Eye (tissue), 1 donor: ENCODE measurements around the gene ARHGAP18.
A peak's percentile ranks its signal among the peaks of the same experiment; 100 is the strongest.

Experiments used
- DNase-seq: peaks from one replicate; pipeline ENCODE4 v3.0.0-alpha.2; 2015

ARHGAP18 gene

GRCh38 chr6:129638686-129639085 lies 71.3 kb downstream of the ARHGAP18 start:
- no peak for DNase-seq

GRCh38 chr6:129638055-129638684 lies 71.8 kb downstream of the ARHGAP18 start:
- DNase-seq = no peak

DNA sequence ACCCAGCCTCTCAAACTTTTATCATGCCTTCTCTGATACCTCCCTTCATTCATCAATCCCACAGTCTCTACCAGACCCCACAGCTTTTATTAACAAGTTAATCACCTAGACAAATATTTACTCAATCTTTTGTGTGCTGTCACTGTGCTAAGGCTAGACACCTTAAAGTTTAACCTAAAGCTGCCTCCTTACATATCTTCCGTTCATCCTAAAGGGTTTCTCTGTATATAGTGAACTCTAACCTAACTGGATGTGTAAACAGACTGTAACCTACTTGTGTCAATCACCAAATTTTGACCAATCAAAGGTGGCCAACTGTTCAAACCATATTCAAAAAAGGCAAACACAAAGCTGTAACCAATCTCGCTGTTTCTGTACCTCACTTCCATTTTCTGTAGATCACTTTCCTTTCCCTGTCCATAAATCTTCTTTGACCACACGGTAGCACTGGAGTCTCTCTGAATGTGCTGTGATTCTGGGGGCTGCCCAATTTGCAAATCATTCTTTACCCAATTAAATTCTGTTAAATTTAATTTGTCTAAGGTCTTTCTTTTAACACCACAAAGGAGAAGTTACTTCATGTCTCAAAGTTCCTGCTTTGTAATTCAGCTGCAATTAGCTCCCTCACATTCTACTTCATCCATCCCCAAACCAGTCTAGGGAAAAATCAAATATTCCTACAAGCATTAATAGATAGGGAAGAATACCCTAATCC lies 72.5 kb downstream of the ARHGAP18 start:
- DNase-seq = no peak

GRCh38 chr6:129635396-129636130 lies 74.4 kb downstream of the ARHGAP18 start:
- peak; percentile 83 for DNase-seq

DNA sequence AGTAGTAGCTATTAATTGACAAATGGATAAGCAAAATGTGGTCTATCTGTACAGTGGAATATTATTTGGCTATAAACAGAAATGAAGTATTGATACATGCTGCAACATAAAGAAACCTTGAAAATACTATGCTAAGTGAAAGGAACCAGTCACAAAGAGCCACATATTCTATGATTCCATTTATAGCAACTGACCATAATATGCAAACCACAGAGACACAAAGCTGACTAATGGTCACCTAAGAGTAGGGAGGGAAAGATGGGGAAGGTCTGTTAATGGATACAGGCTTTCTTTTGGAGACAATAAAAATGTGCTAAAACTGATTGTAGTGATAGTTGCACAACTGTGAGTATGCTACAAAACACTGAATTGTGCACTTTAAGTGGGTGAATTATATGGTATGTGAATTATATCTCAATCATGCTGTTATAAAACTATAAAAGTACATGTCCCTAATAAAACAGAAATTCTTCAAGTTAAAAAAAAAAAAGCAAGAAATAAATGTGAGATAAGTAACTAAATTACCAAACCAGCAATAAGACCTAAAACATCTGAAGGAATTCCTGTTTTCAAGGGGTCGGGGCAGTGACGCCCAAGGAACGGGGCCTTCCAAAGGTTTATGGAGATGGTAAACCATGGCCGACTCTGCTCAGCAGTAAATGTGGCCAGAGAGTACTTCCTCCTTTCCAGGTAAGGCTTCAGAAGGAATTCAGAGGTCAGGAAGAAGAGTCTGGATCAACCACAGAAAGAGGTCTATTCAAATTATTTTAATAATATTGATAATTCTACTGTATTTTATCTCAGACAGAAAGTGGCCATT lies 75.4 kb downstream of the ARHGAP18 start:
- DNase-seq = no peak

- DNase-seq = no peak
Observed at GRCh38 chr6:129633529-129633928, 76.4 kb downstream of the ARHGAP18 start.

DNA sequence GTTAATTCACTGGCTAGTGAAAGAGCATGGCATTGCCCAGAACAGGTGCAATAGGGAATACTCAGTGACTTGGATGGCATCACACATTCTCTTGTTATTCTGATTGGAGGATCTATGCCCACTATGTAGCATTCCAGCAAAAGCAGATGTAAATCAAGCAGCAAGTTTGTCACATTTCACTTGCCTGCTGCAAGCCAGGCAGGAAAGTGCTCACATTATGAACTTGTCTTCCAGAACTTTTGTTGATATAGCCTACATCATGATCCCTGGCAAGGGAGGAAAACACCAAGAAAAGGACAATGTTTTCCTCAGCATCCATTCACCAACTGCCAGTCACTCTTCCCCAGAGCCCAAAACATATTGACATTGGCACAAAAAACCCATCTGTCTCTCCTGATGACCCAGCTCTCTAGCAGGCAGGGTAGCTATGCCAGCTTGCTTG lies 77.8 kb downstream of the ARHGAP18 start:
- DNase-seq = no peak

DNA sequence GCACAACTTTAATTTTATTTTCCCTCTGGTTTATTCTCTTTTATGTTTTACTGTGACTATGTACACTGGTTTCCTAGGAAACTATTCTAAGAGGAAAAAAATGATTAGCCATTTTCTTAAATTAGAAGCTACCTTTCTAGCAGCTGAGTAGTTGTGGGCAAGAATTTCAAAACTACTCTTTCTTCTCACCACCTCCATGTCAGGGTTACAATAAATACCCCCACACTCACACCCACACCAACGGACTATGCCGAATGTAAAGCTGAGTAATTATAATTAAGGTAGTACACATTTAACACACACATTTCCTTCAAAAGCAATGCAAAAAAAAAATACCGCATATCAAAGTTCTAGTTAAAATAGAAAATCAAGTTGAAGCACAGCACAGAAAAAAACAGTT lies 78.9 kb downstream of the ARHGAP18 start:
- DNase-seq = no peak

DNA sequence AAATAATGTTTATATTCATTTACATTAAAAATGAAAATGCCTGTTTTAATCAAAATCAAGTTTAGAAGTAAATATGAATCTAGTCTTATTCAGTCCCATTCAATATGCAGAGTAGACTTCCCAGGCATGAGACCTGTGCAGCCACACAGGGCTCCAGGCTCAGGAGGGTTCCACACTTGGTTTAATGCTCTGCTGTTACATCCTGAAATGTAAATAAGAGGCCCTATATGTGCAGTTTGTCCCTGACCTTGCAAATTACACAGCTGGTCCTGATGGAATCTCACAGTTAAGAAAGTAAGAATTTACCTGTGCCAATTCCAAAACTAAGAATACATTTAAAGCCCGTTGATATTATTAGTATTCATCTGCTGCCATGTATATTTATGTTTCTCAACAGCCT lies 79.4 kb downstream of the ARHGAP18 start:
- no peak for DNase-seq

- DNase-seq = no peak
Observed at GRCh38 chr6:129628101-129628815, 81.7 kb downstream of the ARHGAP18 start.

GRCh38 chr6:129624488-129624887 lies 85.5 kb downstream of the ARHGAP18 start:
- no peak for DNase-seq

DNA sequence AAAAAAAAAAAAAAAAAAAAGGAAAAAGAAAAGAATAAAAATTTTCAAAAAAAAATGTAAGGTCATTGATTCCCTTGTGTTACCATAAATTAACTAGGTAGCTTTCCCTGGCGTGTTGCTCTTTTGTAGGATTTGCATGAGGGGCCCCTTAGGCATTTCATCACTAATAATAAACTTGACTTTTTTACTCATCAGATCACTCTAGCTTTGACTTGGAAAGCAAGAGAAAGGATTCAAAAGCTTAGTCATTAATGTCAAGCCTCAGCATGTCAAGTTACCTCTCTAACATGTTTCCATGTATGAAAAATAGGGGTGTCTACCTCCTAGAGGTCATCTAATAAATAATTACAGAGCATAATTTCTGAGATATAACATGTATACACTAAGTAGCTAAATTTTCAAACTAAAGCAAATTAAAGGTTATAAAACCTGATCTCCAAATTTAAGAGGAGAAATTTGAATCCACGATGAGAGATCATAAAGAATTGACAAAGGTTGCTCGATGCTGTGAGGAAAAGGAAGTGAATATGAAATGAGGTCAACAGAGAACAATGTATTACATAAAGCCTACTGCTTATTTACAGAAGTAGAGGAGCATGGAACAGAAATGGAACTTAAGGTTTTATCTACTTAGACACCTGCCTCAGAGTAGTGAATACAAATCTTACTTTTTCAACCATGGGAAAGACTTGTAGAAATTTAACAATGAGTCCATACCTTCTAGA lies 86.8 kb downstream of the ARHGAP18 start:
- DNase-seq = no peak

GRCh38 chr6:129621252-129621651 lies 88.7 kb downstream of the ARHGAP18 start:
- no peak for DNase-seq

GRCh38 chr6:129620234-129620610 lies 89.8 kb downstream of the ARHGAP18 start:
- DNase-seq = no peak

GRCh38 chr6:129619579-129620233 lies 90.3 kb downstream of the ARHGAP18 start:
- DNase-seq = no peak

- no peak for DNase-seq
Observed at GRCh38 chr6:129617986-129618385, 92.0 kb downstream of the ARHGAP18 start.

- DNase-seq = no peak
Observed at GRCh38 chr6:129615496-129615895, 94.5 kb downstream of the ARHGAP18 start.

DNA sequence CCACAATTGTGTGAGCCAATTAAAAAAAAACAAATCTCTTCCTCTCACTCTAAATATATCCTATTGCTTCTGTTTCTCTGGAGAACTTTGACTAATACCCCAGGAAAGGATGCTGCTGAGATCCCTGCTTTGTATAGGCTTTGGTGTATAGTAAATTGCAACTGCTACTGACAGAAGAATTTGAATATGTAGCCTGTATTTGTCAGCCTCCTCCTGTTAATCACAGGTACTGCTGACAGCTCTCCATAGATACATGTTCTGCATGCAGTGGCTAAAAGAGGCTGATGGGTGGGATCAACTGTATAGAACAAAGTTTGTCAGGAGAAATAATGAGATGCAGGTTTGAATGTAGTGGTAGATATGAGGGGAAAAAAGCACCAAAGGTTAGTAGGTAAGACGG lies 95.0 kb downstream of the ARHGAP18 start:
- DNase-seq = no peak

- no peak for DNase-seq
Observed at GRCh38 chr6:129614464-129614863, 95.5 kb downstream of the ARHGAP18 start.

GRCh38 chr6:129612440-129612839 lies 97.5 kb downstream of the ARHGAP18 start:
- no peak for DNase-seq

- peak; percentile 32 for DNase-seq
Observed at GRCh38 chr6:129609635-129610034, 100.3 kb downstream of the ARHGAP18 start.
